Thymus (tissue), 11 donors: ENCODE measurements around the gene MEGF11. TPM values are rescaled to one million over a fixed set of nuclear protein-coding genes. Genes with fewer than 3 reads are reported as not detected.
A peak's percentile ranks its signal among the peaks of the same experiment; 100 is the strongest.
"Not testable (repeated sequence)": the region's sequence is repeated elsewhere in the genome, so short reads cannot be mapped to it uniquely, and the experiment has no call there.

Source experiments
- DNase-seq, 9 donors: peaks; one replicate each; pipeline ENCODE4 v3.0.0-alpha.2; 2013; ENCODE audit warnings: low spot score in 9 of 9, low read depth in 6 of 9, missing footprints in 1 of 9
- H3K27ac ChIP-seq, 2 donors: one replicate each; pipeline ENCODE4 v1.5.1; 2013; ENCODE audit warnings: control low read depth in 1 of 2, low read depth in 1 of 2, low read length in 1 of 2, mild to moderate bottlenecking in 1 of 2, moderate library complexity in 1 of 2
- H3K27me3 ChIP-seq, 2 donors: one replicate each; pipeline ENCODE4 v1.5.1; 2013; ENCODE audit warnings: low read length in 1 of 2; ENCODE audit not compliant: control insufficient read depth in 2 of 2, insufficient read depth in 1 of 2
- H3K36me3 ChIP-seq, 2 donors: one replicate each; pipeline ENCODE4 v1.5.1; 2013; ENCODE audit warnings: low read length in 1 of 2, mild to moderate bottlenecking in 1 of 2, moderate library complexity in 1 of 2; ENCODE audit not compliant: control insufficient read depth in 2 of 2, insufficient read depth in 2 of 2
- H3K4me1 ChIP-seq, 2 donors: one replicate each; pipeline ENCODE4 v1.5.1; 2013; ENCODE audit warnings: low read length in 2 of 2; ENCODE audit not compliant: control insufficient read depth in 2 of 2, insufficient read depth in 2 of 2
- H3K4me3 ChIP-seq, 2 donors: one replicate each; pipeline ENCODE4 v1.5.1; 2013; ENCODE audit warnings: low read length in 2 of 2, control low read depth in 1 of 2, mild to moderate bottlenecking in 1 of 2
- H3K9me3 ChIP-seq, 2 donors: one replicate each; pipeline ENCODE4 v1.5.1; 2013; ENCODE audit warnings: low read length in 1 of 2, mild to moderate bottlenecking in 1 of 2; ENCODE audit not compliant: control insufficient read depth in 2 of 2, insufficient read depth in 1 of 2
- WGBS: extraction: QIAGEN DNeasy Blood & Tissue Kit; methylation state at CpG from one replicate; pipeline ENCODE4 v1.1.7; 2013; 5-methylcytosine and 5-hydroxymethylcytosine counted together
- polyA plus RNA-seq: library from polyadenylated mRNA; stranded (reverse); fragments of 200-250 nt; gene quantifications from one replicate; pipeline ENCODE4 v1.2.3, GENCODE V29; 2013
- total RNA-seq: library from RNA; stranded (reverse); fragments of 120-200 nt; gene quantifications from one replicate; pipeline ENCODE4 v1.2.4, GENCODE V29; 2013
- donor health status: healthy.

Gene MEGF11
- total and polyA plus RNA-seq, 2 donors = 0.28 to 0.66 TPM

- Histone ChIP-seq H3K27ac (peak overlapping the region; percentile 96 to 98), H3K9me3 (peaks cover 0 to 6% of the 10 kb centered on the region in 2 donors), H3K4me1 (no peaks in the 10 kb centered on the region), H3K27me3 (no peaks in the 10 kb centered on the region), H3K36me3 (peaks cover 5 to 6% of the 10 kb centered on the region in 2 donors), H3K4me3 (peak overlapping the region; percentile 85 to 97)
- 2% methylated on average over 43 of the region's 43 CpGs for WGBS
- peak in 4 of 9 donors; percentile 24 to 47 (median 29) for DNase-seq
Observed at GRCh38 chr15:65869954-65870871, 383.3 kb downstream of the MEGF11 start.

DNA sequence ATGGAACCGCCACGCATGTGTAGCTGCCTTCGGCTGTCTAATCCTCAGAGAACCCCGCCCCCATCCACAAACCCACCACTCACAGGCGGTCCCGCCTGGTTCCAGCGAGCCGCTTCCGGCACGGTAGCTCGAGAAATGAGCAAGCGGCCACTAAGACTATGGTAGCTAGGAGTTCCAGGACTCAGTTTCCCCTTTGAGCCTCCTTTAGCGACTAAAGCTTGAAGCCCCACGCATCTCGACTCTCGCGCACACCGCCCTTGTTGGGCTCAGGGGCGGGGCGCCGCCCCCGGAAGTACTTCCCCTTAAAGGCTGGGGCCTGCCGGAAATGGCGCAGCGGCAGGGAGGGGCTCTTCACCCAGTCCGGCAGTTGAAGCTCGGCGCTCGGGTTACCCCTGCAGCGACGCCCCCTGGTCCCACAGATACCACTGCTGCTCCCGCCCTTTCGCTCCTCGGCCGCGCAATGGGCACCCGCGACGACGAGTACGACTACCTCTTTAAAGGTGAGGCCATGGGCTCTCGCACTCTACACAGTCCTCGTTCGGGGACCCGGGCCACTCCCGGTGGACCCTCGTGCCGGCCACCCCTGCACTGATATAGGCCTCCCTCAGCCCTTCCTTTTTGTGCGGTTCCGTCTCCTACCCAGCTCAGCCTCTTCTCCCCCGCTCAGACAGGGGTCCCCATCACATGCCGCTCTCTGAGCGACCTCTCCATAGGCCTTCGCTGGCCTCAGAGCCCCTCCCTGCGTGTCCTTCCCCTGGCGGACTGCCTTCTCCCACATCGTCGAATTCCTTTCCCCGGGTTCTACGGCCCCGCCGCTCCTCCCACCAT is 384.2 kb downstream of the MEGF11 start, which contains the start of gene RAB11A:
Gene RAB11A (plus strand): TSS at position 366 of the 828 bp plus-strand sequence. CDS start 95 bp downstream, at position 461.
- H3K4me3 ChIP-seq = peak within 1 kb of the TSS; percentile 85 to 97
- WGBS = under 1% methylated on average over 62 of the region's 62 CpGs
- peak within 1 kb of the TSS; percentile 96 to 98 for H3K27ac ChIP-seq
- no peaks in the 10 kb centered on the region for H3K4me1 ChIP-seq
- H3K36me3 ChIP-seq = no peaks in the 10 kb centered on the region
- H3K27me3 ChIP-seq = no peaks in the 10 kb centered on the region
- peak; percentile 90 to 98 (median 95) for DNase-seq
- peaks cover 0 to 6% of the 10 kb centered on the region in 2 donors for H3K9me3 ChIP-seq

GRCh38 chr15:65868546-65869125 is 384.9 kb downstream of the MEGF11 start:
- peaks cover 0 to 6% of the 10 kb centered on the region in 2 donors for H3K9me3 ChIP-seq
- no peaks in the 10 kb centered on the region for H3K27me3 ChIP-seq
- DNase-seq = peak in 2 of 9 donors; percentile 5 to 12
- 71% methylated on average over 11 of the region's 11 CpGs for WGBS
- H3K27ac ChIP-seq = peak overlapping the region in 1 of 2 donors; percentile 98
- H3K4me3 ChIP-seq = peak overlapping the region; percentile 85 to 97
- no peaks in the 10 kb centered on the region for H3K36me3 ChIP-seq
- no peaks in the 10 kb centered on the region for H3K4me1 ChIP-seq

- H3K4me3 ChIP-seq, DNase-seq, H3K4me1 ChIP-seq, H3K27me3 ChIP-seq, H3K36me3 ChIP-seq, H3K27ac ChIP-seq, H3K9me3 ChIP-seq: not testable (repeated sequence)
- 99% methylated on average over 6 of the region's 6 CpGs for WGBS
Observed at GRCh38 chr15:65867933-65868332, 385.6 kb downstream of the MEGF11 start.

DNA sequence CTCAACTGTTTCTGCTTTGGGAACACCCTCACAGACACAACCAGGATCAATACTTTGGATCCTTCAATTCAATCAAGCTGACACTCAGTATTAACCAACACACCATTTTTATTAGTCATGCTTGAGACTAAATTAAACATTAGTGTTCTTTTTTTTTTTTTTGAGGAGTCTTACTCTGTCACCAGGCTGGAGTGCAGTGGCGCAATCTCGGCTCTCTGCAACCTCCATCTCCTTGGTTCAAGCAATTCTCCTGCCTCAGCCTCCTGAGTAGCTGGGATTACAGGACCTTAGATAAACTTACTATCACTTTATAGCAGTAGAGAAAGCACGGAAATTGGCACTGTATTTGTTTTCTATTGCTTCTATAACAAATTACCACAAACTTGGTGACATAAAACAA is 386.3 kb downstream of the MEGF11 start:
- DNase-seq = no peak
- Histone ChIP-seq H3K4me1 (peaks cover 2 to 3% of the 10 kb centered on the region in 2 donors), H3K36me3 (no peaks in the 10 kb centered on the region), H3K9me3 (peaks cover 0 to 6% of the 10 kb centered on the region in 2 donors), H3K27ac (no peak overlapping the region), H3K27me3 (no peaks in the 10 kb centered on the region), H3K4me3 (no peak overlapping the region)
- WGBS = 97% methylated on average over 3 of the region's 3 CpGs

DNA sequence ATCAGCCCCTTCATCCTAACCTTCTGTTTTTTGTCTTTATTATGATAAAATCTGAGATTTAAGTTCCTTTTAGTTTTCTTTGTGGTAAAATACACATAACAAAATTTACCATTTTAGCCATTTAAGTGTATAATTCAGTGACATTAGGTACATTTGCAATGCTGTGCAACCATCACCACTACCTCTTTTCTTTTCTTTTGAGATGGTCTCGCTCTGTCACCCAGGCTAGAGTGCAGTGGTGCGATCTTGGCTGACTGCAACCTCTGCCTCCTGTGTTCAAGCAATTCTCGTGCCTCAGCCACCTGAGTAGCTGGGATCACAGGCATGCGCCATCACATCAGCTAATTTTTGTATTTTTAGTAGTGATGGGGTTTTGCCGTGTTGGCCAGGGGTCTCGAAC is 390.4 kb downstream of the MEGF11 start:
- Histone ChIP-seq H3K4me3 (no peak overlapping the region), H3K36me3 (no peaks in the 10 kb centered on the region), H3K4me1 (peaks cover 2 to 3% of the 10 kb centered on the region in 2 donors), H3K27me3 (no peaks in the 10 kb centered on the region), H3K9me3 (no peaks in the 10 kb centered on the region), H3K27ac (no peak overlapping the region)
- no peak for DNase-seq
- 95% methylated on average over 6 of the region's 6 CpGs for WGBS

DNA sequence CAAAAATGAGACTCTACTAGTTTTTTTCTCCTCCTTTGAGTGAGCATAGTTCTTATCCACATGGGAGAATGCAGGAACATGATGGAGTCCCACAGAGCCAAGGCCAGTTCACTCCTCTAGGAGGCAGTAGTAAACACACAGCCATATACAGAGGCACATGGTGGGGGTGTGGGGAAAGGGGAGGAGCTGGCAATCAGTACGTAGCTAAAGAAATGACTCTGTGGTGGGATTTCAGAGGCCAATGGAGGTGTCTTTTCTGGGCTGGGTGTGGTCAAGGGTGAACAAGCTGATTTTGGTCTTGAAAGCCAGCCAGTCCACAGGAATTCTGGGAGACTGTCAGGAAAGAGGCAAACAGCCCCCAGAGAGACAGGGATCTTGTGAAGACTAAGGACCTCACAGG is 390.9 kb downstream of the MEGF11 start:
- Histone ChIP-seq H3K4me3 (no peak overlapping the region), H3K36me3 (no peaks in the 10 kb centered on the region), H3K27ac (no peak overlapping the region), H3K27me3 (no peaks in the 10 kb centered on the region), H3K9me3 (no peaks in the 10 kb centered on the region), H3K4me1 (peaks cover 2 to 3% of the 10 kb centered on the region in 2 donors)
- peak in 3 of 9 donors; percentile 26 to 54 (median 32) for DNase-seq
- 10% methylated on average over 1 of the region's 1 CpG for WGBS

DNA sequence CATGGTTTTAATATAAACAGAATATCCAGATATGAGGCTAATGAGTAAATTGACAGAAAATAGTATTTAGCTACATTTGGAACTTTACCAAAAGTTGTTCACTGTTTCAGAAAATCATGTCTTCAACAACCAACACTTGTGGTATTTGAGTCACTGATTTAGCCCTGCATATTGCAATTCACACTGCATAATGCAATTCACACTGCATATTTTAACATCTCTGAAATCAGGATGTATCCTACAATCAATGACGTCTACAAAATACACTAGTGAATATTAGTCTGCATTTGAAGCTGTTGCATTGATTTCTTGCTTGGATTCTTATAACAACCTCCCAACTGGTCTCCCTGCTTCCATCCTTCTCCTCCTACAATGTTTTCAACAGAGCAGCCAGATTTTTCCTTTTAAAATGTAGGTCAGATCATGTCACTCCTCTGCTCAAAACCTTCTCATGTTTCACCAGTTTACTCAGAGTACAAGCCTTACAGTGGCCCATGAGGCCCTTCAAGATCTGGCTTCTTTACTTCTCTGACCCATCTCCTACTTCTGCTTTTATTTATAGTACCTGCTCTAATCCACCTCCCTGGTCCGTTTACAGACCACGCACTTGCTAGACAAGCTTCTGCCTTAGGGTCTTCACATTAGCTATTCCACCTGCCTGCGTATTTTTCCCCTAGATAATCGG is 395.7 kb downstream of the MEGF11 start:
- Histone ChIP-seq H3K27ac (no peak overlapping the region), H3K27me3 (no peaks in the 10 kb centered on the region), H3K4me3 (no peak overlapping the region), H3K4me1 (peaks cover 2 to 3% of the 10 kb centered on the region in 2 donors), H3K9me3 (no peaks in the 10 kb centered on the region), H3K36me3 (no peaks in the 10 kb centered on the region)
- WGBS = 82% methylated on average over 5 of the region's 5 CpGs
- DNase-seq = no peak
